ENCODE measurements around the gene CDC42EP4.
"Not testable (repeated sequence)": the region's sequence is repeated elsewhere in the genome, so short reads cannot be mapped to it uniquely, and the experiment has no call there.

The CDC42EP4 gene

GRCh38 chr17:73342541-73343167 is 30.9 kb upstream of the CDC42EP4 start:
- DNase-seq: no peak

- DNase-seq: peak; percentile 26
Measured at GRCh38 chr17:73342050-73342522, 30.3 kb upstream of the CDC42EP4 start.

GRCh38 chr17:73341350-73342049 is 29.7 kb upstream of the CDC42EP4 start:
- DNase-seq: no peak

GRCh38 chr17:73340093-73340596 is 28.3 kb upstream of the CDC42EP4 start:
- no peak for DNase-seq

- no peak for DNase-seq
Measured at GRCh38 chr17:73338566-73339197, 26.9 kb upstream of the CDC42EP4 start.

- DNase-seq: no peak
Measured at GRCh38 chr17:73338050-73338521, 26.3 kb upstream of the CDC42EP4 start.

- no peak for DNase-seq
Measured at GRCh38 chr17:73337330-73337710, 25.5 kb upstream of the CDC42EP4 start.

- DNase-seq: no peak
Measured at GRCh38 chr17:73336408-73337329, 24.9 kb upstream of the CDC42EP4 start.

GRCh38 chr17:73335591-73336407 is 24.0 kb upstream of the CDC42EP4 start:
- peak; percentile 93 for DNase-seq

- DNase-seq: peak; percentile 93
Measured at GRCh38 chr17:73334771-73335513, 23.1 kb upstream of the CDC42EP4 start.

- not testable (repeated sequence) for DNase-seq
Measured at GRCh38 chr17:73333445-73333844, 21.6 kb upstream of the CDC42EP4 start.

- DNase-seq: no peak
Measured at GRCh38 chr17:73331060-73331459, 19.3 kb upstream of the CDC42EP4 start.

GRCh38 chr17:73327676-73328075 is 15.9 kb upstream of the CDC42EP4 start:
- no peak for DNase-seq

GRCh38 chr17:73325527-73325842 is 13.7 kb upstream of the CDC42EP4 start:
- no peak for DNase-seq

GRCh38 chr17:73324711-73325526 is 13.1 kb upstream of the CDC42EP4 start:
- DNase-seq: no peak

- no peak for DNase-seq
Measured at GRCh38 chr17:73324160-73324475, 12.3 kb upstream of the CDC42EP4 start.

GRCh38 chr17:73323409-73324159 is 11.8 kb upstream of the CDC42EP4 start:
- DNase-seq: no peak

GRCh38 chr17:73320601-73321264 is 8.9 kb upstream of the CDC42EP4 start:
- DNase-seq: no peak

- DNase-seq: no peak
Measured at GRCh38 chr17:73319766-73320165, 8.0 kb upstream of the CDC42EP4 start.

Data from NCI-H345 (cell line).